A549 (cell line): ENCODE measurements around the gene EFNA5.

ENCODE experiments used
- CHD2 ChIP-seq: fragments of 150-350 bp; IDR thresholded peaks from 2 replicates; pipeline ENCODE4 v1.6.1; 2014; ENCODE audit warnings: low read length; ENCODE audit not compliant: partially characterized antibody
- EP300 ChIP-seq, 2 experiments: fragments of >200 bp; sonication (Bioruptor Twin); formaldehyde crosslinking; IDR thresholded peaks; 2 replicates in 1 of 2; 3 replicates in 1 of 2; pipeline ENCODE4 v1.6.1; 2016 to 2017
- JUNB ChIP-seq: fragments of >200 bp; sonication (Bioruptor Twin); formaldehyde crosslinking; IDR thresholded peaks from 2 replicates; pipeline ENCODE4 v1.6.1; 2016
- NFE2L2 ChIP-seq: fragments of 150-350 bp; conservative IDR thresholded peaks from 2 replicates; pipeline ENCODE4 v1.6.1; 2014; ENCODE audit warnings: low read length
- POLR2A ChIP-seq: IDR thresholded peaks from 2 replicates; pipeline ENCODE4 v1.6.1; 2012; ENCODE audit warnings: mild to moderate bottlenecking, low read length
- RAD21 ChIP-seq, 2 experiments: fragments of >200 bp in 1 of 2; sonication (Bioruptor Twin) in 1 of 2; formaldehyde crosslinking in 1 of 2; IDR thresholded peaks in 1 of 2; conservative IDR thresholded peaks in 1 of 2; 2 replicates in 1 of 2; 3 replicates in 1 of 2; pipeline ENCODE4 v1.6.1; 2012 to 2018; ENCODE audit warnings: inconsistent platforms in 1 of 2
- RNF2 ChIP-seq: fragments of 200-600 bp; sonication (generic); IDR thresholded peaks from 2 replicates; pipeline ENCODE4 v1.6.1; 2016; ENCODE audit warnings: low read depth, mild to moderate bottlenecking, antibody characterized with exemption, moderate library complexity, borderline replicate concordance
- SMC3 ChIP-seq: fragments of >200 bp; sonication (Bioruptor Twin); formaldehyde crosslinking; IDR thresholded peaks from 3 replicates; pipeline ENCODE4 v1.6.1; 2018; ENCODE audit warnings: inconsistent platforms
- TF ChIP-seq, protein P1 (sequence below): fragments of 450-650 bp; IDR thresholded peaks from 2 replicates; pipeline ENCODE4 v1.6.1; 2014; ENCODE audit warnings: antibody characterized with exemption
- TF ChIP-seq, protein P2 (sequence below): fragments of >200 bp; sonication (Bioruptor Twin); formaldehyde crosslinking; IDR thresholded peaks from 3 replicates; pipeline ENCODE4 v1.5.1; 2016
- TF ChIP-seq, protein P3 (sequence below): IDR thresholded peaks from 2 replicates; pipeline ENCODE4 v1.6.1; 2012

DNA sequence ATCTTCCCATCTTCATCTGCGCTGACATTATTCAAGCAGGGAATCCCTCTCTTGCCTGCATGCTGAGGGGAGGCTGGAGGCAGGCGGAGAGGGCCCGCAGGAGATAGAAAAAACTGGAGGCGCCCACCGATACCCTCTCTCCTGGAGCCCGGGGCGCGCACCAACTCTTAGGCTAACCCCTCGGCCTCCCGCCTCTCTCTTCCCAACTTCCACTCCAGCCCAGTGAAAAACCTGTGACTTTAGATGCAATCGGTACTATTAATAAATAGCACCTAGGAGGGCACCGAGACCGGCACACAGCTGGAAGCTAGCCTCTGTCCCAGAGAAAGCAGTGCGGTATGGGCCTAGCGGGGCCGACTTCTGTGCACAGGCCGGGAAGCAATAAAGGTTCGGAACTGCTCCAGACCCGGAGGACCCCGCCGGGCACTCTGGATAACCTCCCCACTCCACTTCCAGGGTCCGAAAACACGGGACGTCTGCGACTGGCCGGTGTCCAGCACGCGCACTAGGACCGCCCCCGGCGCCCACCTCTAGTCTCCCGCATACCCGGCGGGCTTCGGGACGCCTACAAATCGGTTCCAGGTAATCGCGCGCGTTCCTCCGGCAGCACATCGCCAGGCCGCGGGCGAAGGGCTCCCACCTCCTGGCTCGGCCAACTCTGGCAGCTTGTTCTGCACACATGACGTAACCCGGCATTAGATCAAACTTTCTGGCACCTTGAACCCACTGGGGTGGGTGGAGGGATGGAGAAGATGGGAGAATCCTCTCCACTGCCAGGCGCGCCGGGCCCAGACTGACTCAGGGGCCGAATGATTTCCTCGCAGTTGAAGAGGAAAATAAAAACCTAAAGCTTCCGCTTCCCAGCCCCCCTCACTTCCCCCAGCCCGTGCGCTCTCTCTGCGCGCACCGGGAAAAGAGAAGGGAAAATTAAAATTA is 1.4 kb downstream of the EFNA5 start:
- TF ChIP-seq, protein P1, sequence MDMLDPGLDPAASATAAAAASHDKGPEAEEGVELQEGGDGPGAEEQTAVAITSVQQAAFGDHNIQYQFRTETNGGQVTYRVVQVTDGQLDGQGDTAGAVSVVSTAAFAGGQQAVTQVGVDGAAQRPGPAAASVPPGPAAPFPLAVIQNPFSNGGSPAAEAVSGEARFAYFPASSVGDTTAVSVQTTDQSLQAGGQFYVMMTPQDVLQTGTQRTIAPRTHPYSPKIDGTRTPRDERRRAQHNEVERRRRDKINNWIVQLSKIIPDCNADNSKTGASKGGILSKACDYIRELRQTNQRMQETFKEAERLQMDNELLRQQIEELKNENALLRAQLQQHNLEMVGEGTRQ = no peak
- TF ChIP-seq EP300 (IDR thresholded peaks at IDR 0.05) (no peak), CHD2 (no peak), RAD21 (conservative IDR thresholded peaks at IDR 0.05 in 1 of 2, IDR thresholded peaks at IDR 0.05 in 1 of 2) (no peak), POLR2A (peak; percentile 26; the same call in 1 of the 2 replicates), JUNB (no peak), SMC3 (no peak), RNF2 (no peak), NFE2L2 (no peak)
- TF ChIP-seq, protein P2, sequence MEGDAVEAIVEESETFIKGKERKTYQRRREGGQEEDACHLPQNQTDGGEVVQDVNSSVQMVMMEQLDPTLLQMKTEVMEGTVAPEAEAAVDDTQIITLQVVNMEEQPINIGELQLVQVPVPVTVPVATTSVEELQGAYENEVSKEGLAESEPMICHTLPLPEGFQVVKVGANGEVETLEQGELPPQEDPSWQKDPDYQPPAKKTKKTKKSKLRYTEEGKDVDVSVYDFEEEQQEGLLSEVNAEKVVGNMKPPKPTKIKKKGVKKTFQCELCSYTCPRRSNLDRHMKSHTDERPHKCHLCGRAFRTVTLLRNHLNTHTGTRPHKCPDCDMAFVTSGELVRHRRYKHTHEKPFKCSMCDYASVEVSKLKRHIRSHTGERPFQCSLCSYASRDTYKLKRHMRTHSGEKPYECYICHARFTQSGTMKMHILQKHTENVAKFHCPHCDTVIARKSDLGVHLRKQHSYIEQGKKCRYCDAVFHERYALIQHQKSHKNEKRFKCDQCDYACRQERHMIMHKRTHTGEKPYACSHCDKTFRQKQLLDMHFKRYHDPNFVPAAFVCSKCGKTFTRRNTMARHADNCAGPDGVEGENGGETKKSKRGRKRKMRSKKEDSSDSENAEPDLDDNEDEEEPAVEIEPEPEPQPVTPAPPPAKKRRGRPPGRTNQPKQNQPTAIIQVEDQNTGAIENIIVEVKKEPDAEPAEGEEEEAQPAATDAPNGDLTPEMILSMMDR = no peak
- TF ChIP-seq, protein P3, sequence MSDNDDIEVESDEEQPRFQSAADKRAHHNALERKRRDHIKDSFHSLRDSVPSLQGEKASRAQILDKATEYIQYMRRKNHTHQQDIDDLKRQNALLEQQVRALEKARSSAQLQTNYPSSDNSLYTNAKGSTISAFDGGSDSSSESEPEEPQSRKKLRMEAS = peak; percentile 18; the same call in 1 of the 2 replicates
